Prostate gland (tissue), 2 donors: Measurements from ENCODE around the gene NEMP2. TPM values are rescaled to one million over a fixed set of nuclear protein-coding genes. Genes with fewer than 3 reads are reported as not detected.
A peak's percentile ranks its signal among the peaks of the same experiment; 100 is the strongest.

Experiments
- DNase-seq: peaks from one replicate; pipeline ENCODE4 v3.0.0-alpha.2; 2019; ENCODE audit warnings: low spot score
- H3K27ac ChIP-seq, 2 donors: fragments of 200-600 bp; sonication (generic); 2 replicates each; pipeline ENCODE4 v1.5.1; 2017 to 2019
- H3K27me3 ChIP-seq: fragments of 200-600 bp; sonication (generic); replicated peaks from 2 replicates; pipeline ENCODE4 v1.5.1; 2019; ENCODE audit not compliant: insufficient read depth
- H3K36me3 ChIP-seq, 2 donors: fragments of 200-600 bp; sonication (generic); 1 replicate in 1 of 2; 2 replicates in 1 of 2; pipeline versions ENCODE4 v1.5.1 to v1.8.1; 2017 to 2019
- H3K4me1 ChIP-seq: fragments of 200-600 bp; sonication (generic); replicated peaks from 2 replicates; pipeline ENCODE4 v1.5.1; 2019
- H3K4me3 ChIP-seq, 2 donors: fragments of 200-600 bp; sonication (generic); 2 replicates each; pipeline ENCODE4 v1.5.1; 2017 to 2019
- H3K9me3 ChIP-seq: fragments of 200-600 bp; sonication (generic); 2 replicates; pipeline ENCODE4 v1.5.1; 2017
- CTCF ChIP-seq, 4 experiments: fragments of 200-600 bp in 2 of 4; fragments of 450-650 bp in 2 of 4; sonication (generic) in 2 of 4; IDR thresholded peaks; 1 replicate in 3 of 4; 2 replicates in 1 of 4; pipeline ENCODE4 v1.5.1; 2016 to 2019; ENCODE audit warnings: antibody characterized with exemption in 4 of 4, mild to moderate bottlenecking in 2 of 4, moderate library complexity in 2 of 4
- POLR2A ChIP-seq: fragments of 450-650 bp; IDR thresholded peaks from one replicate; pipeline ENCODE4 v1.6.1; 2016; ENCODE audit warnings: antibody characterized with exemption, mild to moderate bottlenecking
- POLR2AphosphoS5 ChIP-seq: sonication (generic); formaldehyde crosslinking; IDR thresholded peaks from one replicate; pipeline ENCODE4 v1.6.1; 2017; ENCODE audit warnings: antibody characterized with exemption
- WGBS: methylation state at CpG from one replicate; pipeline ENCODE4 v1.1.5; 2018; 5-methylcytosine and 5-hydroxymethylcytosine counted together
- intact Hi-C: fragments of 100-400 bp; cut with DNase I; formaldehyde crosslinking; loops from one replicate; pipeline ENCODE4 v1.14.2; 2022
- total RNA-seq, 2 donors: library from RNA; depleted of rRNA; stranded (reverse); fragments of >200 nt; gene quantifications; one replicate each; pipeline ENCODE4 v1.1.0, GENCODE V29; 2016

NEMP2 gene
- total RNA-seq, 2 donors from 2014 or later = 4.6 to 14.0 TPM

- H3K4me1 ChIP-seq = no peaks in the 10 kb centered on the region
- no peak overlapping the region for H3K27ac ChIP-seq
- H3K9me3 ChIP-seq = no peaks in the 10 kb centered on the region
- no peak overlapping the region for H3K4me3 ChIP-seq
- TF ChIP-seq CTCF (IDR thresholded peaks at IDR 0.05) = no peak
- no peak for DNase-seq
- WGBS = 95% methylated on average over 7 of the region's 7 CpGs
- intact Hi-C loops = no loop called here
- H3K36me3 ChIP-seq = no peaks in the 10 kb centered on the region
- H3K27me3 ChIP-seq = no peaks in the 10 kb centered on the region
Observed at GRCh38 chr2:190579915-190580846, 45.7 kb upstream of the NEMP2 start.

GRCh38 chr2:190579058-190579410 is 44.5 kb upstream of the NEMP2 start:
- WGBS = 73% methylated on average over 2 of the region's 2 CpGs
- no peaks in the 10 kb centered on the region for H3K27me3 ChIP-seq
- no peaks in the 10 kb centered on the region for H3K36me3 ChIP-seq
- no peaks in the 10 kb centered on the region for H3K4me1 ChIP-seq
- no peak overlapping the region for H3K4me3 ChIP-seq
- H3K9me3 ChIP-seq = no peaks in the 10 kb centered on the region
- H3K27ac ChIP-seq = peak overlapping the region in 1 of 2 donors; percentile 17
- intact Hi-C loops = no loop called here
- DNase-seq = no peak
- TF ChIP-seq POLR2AphosphoS5 (no peak), CTCF (IDR thresholded peaks at IDR 0.05) (no peak), POLR2A (no peak)

GRCh38 chr2:190578158-190579057 is 43.9 kb upstream of the NEMP2 start:
- Histone ChIP-seq H3K27me3 (no peaks in the 10 kb centered on the region), H3K4me1 (no peaks in the 10 kb centered on the region), H3K36me3 (no peaks in the 10 kb centered on the region), H3K9me3 (no peaks in the 10 kb centered on the region), H3K27ac (peak overlapping the region in 1 of 2 donors; percentile 17), H3K4me3 (no peak overlapping the region)
- no peak for TF ChIP-seq CTCF (IDR thresholded peaks at IDR 0.05)
- TF ChIP-seq POLR2A = no peak
- TF ChIP-seq POLR2AphosphoS5 = no peak
- intact Hi-C loops = no loop called here
- WGBS = 14% methylated on average over 6 of the region's 6 CpGs
- DNase-seq = peak; percentile 34

- intact Hi-C loops = no loop called here
- no peak for DNase-seq
- Histone ChIP-seq H3K27ac (no peak overlapping the region), H3K4me3 (no peak overlapping the region), H3K9me3 (no peaks in the 10 kb centered on the region), H3K36me3 (no peaks in the 10 kb centered on the region), H3K4me1 (no peaks in the 10 kb centered on the region), H3K27me3 (no peaks in the 10 kb centered on the region)
- TF ChIP-seq POLR2AphosphoS5 (no peak), CTCF (IDR thresholded peaks at IDR 0.05) (no peak), POLR2A (no peak)
- 30% methylated on average over 6 of the region's 6 CpGs for WGBS
Observed at GRCh38 chr2:190576573-190576972, 42.1 kb upstream of the NEMP2 start.
